SK-N-SH treated with all-trans-retinoic acid at 6 μM for 48 hours (cell line): Measurements from ENCODE around the gene NRAP.

ENCODE experiments used
- ATAC-seq: fragments of 200-7000 bp; cut with Tn5 transposase; 3 replicates; pipeline ENCODE4 v1.9.1; 2020; ENCODE audit warnings: mild to moderate bottlenecking, moderate library complexity
- ARNTL ChIP-seq: fragments of 450-650 bp; formaldehyde crosslinking; IDR thresholded peaks from 2 replicates; pipeline ENCODE4 v1.5.0; 2020; ENCODE audit warnings: low read depth, mild to moderate bottlenecking, moderate library complexity, borderline replicate concordance
- BACH2 ChIP-seq: fragments of 250-450 bp; sonication (Bioruptor Pico); IDR thresholded peaks from 2 replicates; pipeline ENCODE4 v1.9.0; 2021; ENCODE audit warnings: mild to moderate bottlenecking, borderline replicate concordance
- CSDC2 ChIP-seq: fragments of 250-450 bp; sonication (Bioruptor Pico); IDR thresholded peaks from 2 replicates; pipeline ENCODE4 v1.5.0; 2020; ENCODE audit warnings: mild to moderate bottlenecking, moderate library complexity
- ESRRG ChIP-seq: fragments of 250-450 bp; sonication (Bioruptor Pico); IDR thresholded peaks from 2 replicates; pipeline ENCODE4 v1.6.1; 2021; ENCODE audit warnings: mild to moderate bottlenecking
- GLIS3 ChIP-seq: fragments of 250-450 bp; sonication (Bioruptor Pico); IDR thresholded peaks from 2 replicates; pipeline ENCODE4 v1.5.0; 2020; ENCODE audit warnings: mild to moderate bottlenecking, moderate library complexity
- OSR1 ChIP-seq: fragments of 250-450 bp; sonication (Bioruptor Pico); IDR thresholded peaks from 2 replicates; pipeline ENCODE4 v1.8.0; 2022; ENCODE audit warnings: moderate library complexity, mild to moderate bottlenecking, inconsistent platforms
- PPARA ChIP-seq: fragments of 250-450 bp; sonication (Bioruptor Pico); IDR thresholded peaks from 2 replicates; pipeline ENCODE4 v1.5.0; 2020; ENCODE audit warnings: mild to moderate bottlenecking, borderline replicate concordance
- RARB ChIP-seq: fragments of 250-450 bp; sonication (Bioruptor Pico); IDR thresholded peaks from 2 replicates; pipeline ENCODE4 v1.8.0; 2021; ENCODE audit warnings: mild to moderate bottlenecking, moderate library complexity
- SNAI2 ChIP-seq: fragments of 250-450 bp; sonication (Bioruptor Pico); IDR thresholded peaks from 2 replicates; pipeline ENCODE4 v1.5.0; 2020; ENCODE audit warnings: mild to moderate bottlenecking, moderate library complexity
- TCF4 ChIP-seq: fragments of 250-450 bp; sonication (Bioruptor Pico); IDR thresholded peaks from 2 replicates; pipeline ENCODE4 v1.8.0; 2021; ENCODE audit warnings: mild to moderate bottlenecking, moderate library complexity, borderline replicate concordance
- TSHZ2 ChIP-seq: fragments of 250-450 bp; sonication (Bioruptor Pico); IDR thresholded peaks from 2 replicates; pipeline ENCODE4 v1.5.0; 2020; ENCODE audit warnings: mild to moderate bottlenecking, moderate library complexity
- ZC3H10 ChIP-seq: fragments of 250-450 bp; sonication (Bioruptor Pico); IDR thresholded peaks from 2 replicates; pipeline ENCODE4 v1.5.1; 2021; ENCODE audit warnings: mild to moderate bottlenecking, moderate library complexity
- ZFP3 ChIP-seq: fragments of 250-450 bp; sonication (Bioruptor Pico); IDR thresholded peaks from 2 replicates; pipeline ENCODE4 v1.5.0; 2020; ENCODE audit warnings: mild to moderate bottlenecking, moderate library complexity
- ZFP30 ChIP-seq: fragments of 450-650 bp; formaldehyde crosslinking; IDR thresholded peaks from 2 replicates; pipeline ENCODE4 v1.5.0; 2022; ENCODE audit warnings: mild to moderate bottlenecking, moderate library complexity
- ZNF565 ChIP-seq: fragments of 450-650 bp; formaldehyde crosslinking; conservative IDR thresholded peaks from 2 replicates; pipeline ENCODE4 v1.5.0; 2020; ENCODE audit warnings: low read depth, mild to moderate bottlenecking, moderate library complexity
- ZNF70 ChIP-seq: fragments of 450-650 bp; formaldehyde crosslinking; IDR thresholded peaks from 2 replicates; pipeline ENCODE4 v1.5.0; 2020; ENCODE audit warnings: mild to moderate bottlenecking, moderate library complexity
- ZNF8 ChIP-seq: fragments of 450-650 bp; formaldehyde crosslinking; IDR thresholded peaks from 2 replicates; pipeline ENCODE4 v1.5.0; 2020; ENCODE audit warnings: mild to moderate bottlenecking, moderate library complexity
- TF ChIP-seq, protein P1 (sequence below): fragments of 250-450 bp; sonication (Bioruptor Pico); IDR thresholded peaks from 2 replicates; pipeline ENCODE4 v1.5.1; 2021; ENCODE audit warnings: mild to moderate bottlenecking, moderate library complexity
- TF ChIP-seq, protein P2 (sequence below): fragments of 250-450 bp; sonication (Bioruptor Pico); IDR thresholded peaks from 2 replicates; pipeline ENCODE4 v1.5.1; 2020; ENCODE audit warnings: low read depth, mild to moderate bottlenecking, moderate library complexity
- TF ChIP-seq, protein P3 (sequence below): fragments of 250-450 bp; sonication (Bioruptor Pico); IDR thresholded peaks from 2 replicates; pipeline ENCODE4 v1.8.0; 2020; ENCODE audit warnings: mild to moderate bottlenecking, moderate library complexity, borderline replicate concordance

The NRAP gene

GRCh38 chr10:113549856-113550255 is 114.0 kb downstream of the NRAP start:
- TF ChIP-seq RARB = no peak
- TF ChIP-seq ZNF565 = no peak
- TF ChIP-seq, protein P1, sequence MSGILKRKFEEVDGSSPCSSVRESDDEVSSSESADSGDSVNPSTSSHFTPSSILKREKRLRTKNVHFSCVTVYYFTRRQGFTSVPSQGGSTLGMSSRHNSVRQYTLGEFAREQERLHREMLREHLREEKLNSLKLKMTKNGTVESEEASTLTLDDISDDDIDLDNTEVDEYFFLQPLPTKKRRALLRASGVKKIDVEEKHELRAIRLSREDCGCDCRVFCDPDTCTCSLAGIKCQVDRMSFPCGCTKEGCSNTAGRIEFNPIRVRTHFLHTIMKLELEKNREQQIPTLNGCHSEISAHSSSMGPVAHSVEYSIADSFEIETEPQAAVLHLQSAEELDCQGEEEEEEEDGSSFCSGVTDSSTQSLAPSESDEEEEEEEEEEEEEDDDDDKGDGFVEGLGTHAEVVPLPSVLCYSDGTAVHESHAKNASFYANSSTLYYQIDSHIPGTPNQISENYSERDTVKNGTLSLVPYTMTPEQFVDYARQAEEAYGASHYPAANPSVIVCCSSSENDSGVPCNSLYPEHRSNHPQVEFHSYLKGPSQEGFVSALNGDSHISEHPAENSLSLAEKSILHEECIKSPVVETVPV = no peak
- no peak for TF ChIP-seq OSR1 (CRISPR knock-in tag)
- ATAC-seq = no peak

- no peak for ATAC-seq
- no peak for TF ChIP-seq ZNF565
- TF ChIP-seq PPARA (CRISPR knock-in tag) = no peak
- TF ChIP-seq TSHZ2 (CRISPR knock-in tag) = no peak
- no peak for TF ChIP-seq ESRRG (CRISPR knock-in tag)
- no peak for TF ChIP-seq TCF4 (CRISPR knock-in tag)
- TF ChIP-seq, all 23 proteins: peak for 0
These were observed 116.4 kb downstream of the NRAP start for GRCh38 chr10:113547426-113547825.

DNA sequence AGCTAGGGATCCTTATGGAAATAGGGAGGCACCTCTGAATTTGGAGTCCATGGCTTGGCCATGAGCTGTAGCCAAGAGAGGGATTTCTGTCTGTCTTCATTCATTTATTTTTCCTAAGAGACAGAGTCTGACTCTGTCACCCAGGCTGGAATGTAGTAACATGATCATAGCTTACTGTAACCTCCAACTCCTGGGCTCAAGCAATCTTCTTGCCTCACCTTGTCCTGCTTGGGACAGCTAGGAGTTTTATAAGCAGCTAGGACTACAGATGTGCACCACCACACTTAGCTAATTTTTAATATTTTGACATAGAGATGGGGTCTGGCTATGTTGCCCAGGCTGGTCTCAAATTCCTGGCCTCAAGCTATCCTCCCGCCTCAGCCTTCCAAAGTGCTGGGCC is 119.4 kb downstream of the NRAP start:
- TF ChIP-seq, protein P2, sequence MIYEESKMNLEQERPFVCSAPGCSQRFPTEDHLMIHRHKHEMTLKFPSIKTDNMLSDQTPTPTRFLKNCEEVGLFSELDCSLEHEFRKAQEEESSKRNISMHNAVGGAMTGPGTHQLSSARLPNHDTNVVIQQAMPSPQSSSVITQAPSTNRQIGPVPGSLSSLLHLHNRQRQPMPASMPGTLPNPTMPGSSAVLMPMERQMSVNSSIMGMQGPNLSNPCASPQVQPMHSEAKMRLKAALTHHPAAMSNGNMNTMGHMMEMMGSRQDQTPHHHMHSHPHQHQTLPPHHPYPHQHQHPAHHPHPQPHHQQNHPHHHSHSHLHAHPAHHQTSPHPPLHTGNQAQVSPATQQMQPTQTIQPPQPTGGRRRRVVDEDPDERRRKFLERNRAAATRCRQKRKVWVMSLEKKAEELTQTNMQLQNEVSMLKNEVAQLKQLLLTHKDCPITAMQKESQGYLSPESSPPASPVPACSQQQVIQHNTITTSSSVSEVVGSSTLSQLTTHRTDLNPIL = no peak
- no peak for TF ChIP-seq OSR1 (CRISPR knock-in tag)
- TF ChIP-seq ESRRG (CRISPR knock-in tag) = no peak
- no peak for TF ChIP-seq ZNF70 (CRISPR knock-in tag)
- no peak for TF ChIP-seq RARB
- no peak for TF ChIP-seq SNAI2 (CRISPR knock-in tag)
- TF ChIP-seq, protein P3, sequence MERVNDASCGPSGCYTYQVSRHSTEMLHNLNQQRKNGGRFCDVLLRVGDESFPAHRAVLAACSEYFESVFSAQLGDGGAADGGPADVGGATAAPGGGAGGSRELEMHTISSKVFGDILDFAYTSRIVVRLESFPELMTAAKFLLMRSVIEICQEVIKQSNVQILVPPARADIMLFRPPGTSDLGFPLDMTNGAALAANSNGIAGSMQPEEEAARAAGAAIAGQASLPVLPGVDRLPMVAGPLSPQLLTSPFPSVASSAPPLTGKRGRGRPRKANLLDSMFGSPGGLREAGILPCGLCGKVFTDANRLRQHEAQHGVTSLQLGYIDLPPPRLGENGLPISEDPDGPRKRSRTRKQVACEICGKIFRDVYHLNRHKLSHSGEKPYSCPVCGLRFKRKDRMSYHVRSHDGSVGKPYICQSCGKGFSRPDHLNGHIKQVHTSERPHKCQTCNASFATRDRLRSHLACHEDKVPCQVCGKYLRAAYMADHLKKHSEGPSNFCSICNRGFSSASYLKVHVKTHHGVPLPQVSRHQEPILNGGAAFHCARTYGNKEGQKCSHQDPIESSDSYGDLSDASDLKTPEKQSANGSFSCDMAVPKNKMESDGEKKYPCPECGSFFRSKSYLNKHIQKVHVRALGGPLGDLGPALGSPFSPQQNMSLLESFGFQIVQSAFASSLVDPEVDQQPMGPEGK (CRISPR knock-in tag) = no peak
- TF ChIP-seq TSHZ2 (CRISPR knock-in tag) = no peak
- TF ChIP-seq GLIS3 (CRISPR knock-in tag) = no peak
- no peak for ATAC-seq

DNA sequence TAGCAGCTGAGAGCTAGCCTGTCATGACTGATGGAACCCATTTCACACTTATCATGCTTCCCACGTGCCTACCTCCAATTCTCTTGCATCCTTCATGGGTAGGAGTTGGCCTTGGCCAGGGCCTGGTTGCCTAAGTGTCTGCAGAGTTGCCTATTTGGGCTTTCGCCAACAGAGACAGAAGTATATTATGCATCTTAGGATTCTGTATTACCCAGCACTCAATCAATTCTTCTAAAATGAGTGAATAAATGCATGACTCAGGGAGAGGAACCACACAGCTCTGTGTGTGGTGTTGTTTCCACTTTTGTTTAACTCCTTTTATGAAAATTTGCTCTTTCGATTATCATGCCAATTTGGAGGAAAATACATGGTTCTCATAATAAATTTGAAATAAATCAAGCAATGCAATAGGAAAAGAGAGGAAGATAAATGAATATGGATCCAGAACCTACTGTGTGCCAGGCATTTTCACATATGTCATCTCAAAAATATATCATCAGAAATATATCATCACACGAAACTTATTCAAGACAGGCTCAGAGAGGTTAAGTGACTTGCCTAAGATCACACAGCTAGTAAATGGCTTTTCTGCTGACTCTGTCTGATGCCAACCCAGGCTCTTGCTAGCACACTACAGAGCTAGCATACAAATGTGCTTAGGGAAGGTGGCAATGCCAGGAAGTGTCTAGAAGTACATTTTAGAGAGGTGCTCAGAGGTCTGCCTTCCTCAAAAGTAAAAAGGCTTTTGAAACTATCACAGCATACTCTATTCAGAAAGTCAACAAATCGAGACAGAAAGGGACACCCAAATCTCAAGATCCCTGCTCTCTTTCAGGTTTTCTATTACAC is 120.5 kb downstream of the NRAP start:
- ATAC-seq = no peak
- TF ChIP-seq CSDC2 (CRISPR knock-in tag) (no peak), TCF4 (CRISPR knock-in tag) (no peak), ZC3H10 (no peak), ZFP30 (CRISPR knock-in tag) (no peak), ZFP3 (CRISPR knock-in tag) (no peak), SNAI2 (CRISPR knock-in tag) (no peak), BACH2 (CRISPR knock-in tag) (no peak), ESRRG (CRISPR knock-in tag) (no peak), GLIS3 (CRISPR knock-in tag) (no peak), ZNF8 (no peak), ARNTL (CRISPR knock-in tag) (no peak), ZNF70 (CRISPR knock-in tag) (no peak), ZNF565 (no peak)
- TF ChIP-seq, protein P3 (CRISPR knock-in tag) = no peak
- TF ChIP-seq, protein P2 = no peak
